Stimulated activated naive B cell treated with anti-CD40 and anti-IgM and Interleukin-4, amounts not matched to agents 10 μg/mL and 1 μg/mL and 100 μg/mL, for 72 hours (primary cell): ENCODE data around the gene IFT81.
"Not testable (repeated sequence)": the region's sequence is repeated elsewhere in the genome, so short reads cannot be mapped to it uniquely, and the experiment has no call there.

Experiments
- ATAC-seq, 2 donors: fragments of 150-1000 bp; cut with Tn5 transposase; replicated peaks; 2 replicates each; pipeline ENCODE4 v1.10.0; 2021; ENCODE audit warnings: moderate library complexity in 1 of 2
- DNase-seq: peaks from one replicate; pipeline ENCODE4 v3.0.0; 2021
- H3K27ac Mint-ChIP-seq: one replicate; pipeline ENCODE4 v1.8.0; 2022; ENCODE audit warnings: mild to moderate bottlenecking, mixed read lengths
- H3K27me3 Mint-ChIP-seq, 2 donors: one replicate each; pipeline ENCODE4 v1.8.0; 2022; ENCODE audit warnings: mixed read lengths in 2 of 2
- H3K36me3 Mint-ChIP-seq, 2 donors: one replicate each; pipeline ENCODE4 v1.8.0; 2022; ENCODE audit warnings: mixed read lengths in 2 of 2, mild to moderate bottlenecking in 1 of 2
- H3K4me1 Mint-ChIP-seq, 2 donors: one replicate each; pipeline ENCODE4 v1.8.0; 2022; ENCODE audit warnings: mixed read lengths in 2 of 2, mild to moderate bottlenecking in 1 of 2
- H3K4me3 Mint-ChIP-seq, 2 donors: one replicate each; pipeline ENCODE4 v1.8.0; 2022; ENCODE audit warnings: mild to moderate bottlenecking in 2 of 2, mixed read lengths in 2 of 2, moderate library complexity in 1 of 2
- H3K9me3 Mint-ChIP-seq, 2 donors: one replicate each; pipeline ENCODE4 v1.8.0; 2022; ENCODE audit warnings: mixed read lengths in 2 of 2, mild to moderate bottlenecking in 1 of 2

Gene IFT81

GRCh38 chr12:110245369-110245772, 121.2 kb downstream of the IFT81 start:
- Mint-ChIP-seq H3K4me1 (peaks cover 5 to 6% of the 10 kb centered on the region in 2 donors), H3K9me3 (no peaks in the 10 kb centered on the region), H3K27ac (no peak overlapping the region), H3K36me3 (no peaks in the 10 kb centered on the region), H3K4me3 (no peak overlapping the region), H3K27me3 (no peaks in the 10 kb centered on the region)
- DNase-seq: peak; percentile 7
- ATAC-seq: peak; percentile 88 to 94

GRCh38 chr12:110246636-110247339, 122.6 kb downstream of the IFT81 start:
- H3K27ac Mint-ChIP-seq: no peak overlapping the region
- no peak overlapping the region for H3K4me3 Mint-ChIP-seq
- peaks cover 5 to 6% of the 10 kb centered on the region in 2 donors for H3K4me1 Mint-ChIP-seq

GRCh38 chr12:110247340-110248095, 123.4 kb downstream of the IFT81 start:
- ATAC-seq (no peak), DNase-seq (no peak)
- H3K4me3 Mint-ChIP-seq: no peak overlapping the region
- H3K9me3 Mint-ChIP-seq: no peaks in the 10 kb centered on the region
- no peak overlapping the region for H3K27ac Mint-ChIP-seq
- H3K36me3 Mint-ChIP-seq: no peaks in the 10 kb centered on the region
- peaks cover 5 to 6% of the 10 kb centered on the region in 2 donors for H3K4me1 Mint-ChIP-seq
- no peaks in the 10 kb centered on the region for H3K27me3 Mint-ChIP-seq

More at GRCh38 chr12:110246636-110247339, 122.6 kb downstream of the IFT81 start:
- DNase-seq (no peak), ATAC-seq (no peak)
- Mint-ChIP-seq H3K36me3 (no peaks in the 10 kb centered on the region), H3K27me3 (no peaks in the 10 kb centered on the region), H3K9me3 (no peaks in the 10 kb centered on the region)

- no peaks in the 10 kb centered on the region for H3K27me3 Mint-ChIP-seq
- H3K4me1 Mint-ChIP-seq: peaks cover 5 to 6% of the 10 kb centered on the region in 2 donors
- H3K9me3 Mint-ChIP-seq: no peaks in the 10 kb centered on the region
- H3K4me3 Mint-ChIP-seq: no peak overlapping the region
- ATAC-seq (no peak), DNase-seq (no peak)
- no peaks in the 10 kb centered on the region for H3K36me3 Mint-ChIP-seq
- H3K27ac Mint-ChIP-seq: no peak overlapping the region
These were observed 123.9 kb downstream of the IFT81 start for GRCh38 chr12:110248096-110248447.

- no peaks in the 10 kb centered on the region for H3K9me3 Mint-ChIP-seq
- H3K4me3 Mint-ChIP-seq: no peak overlapping the region
- ATAC-seq: no peak
- H3K27me3 Mint-ChIP-seq: no peaks in the 10 kb centered on the region
- peaks cover 5 to 6% of the 10 kb centered on the region in 2 donors for H3K4me1 Mint-ChIP-seq
- DNase-seq: no peak
- H3K27ac Mint-ChIP-seq: peak overlapping the region; percentile 54
- H3K36me3 Mint-ChIP-seq: no peaks in the 10 kb centered on the region
These were observed 124.9 kb downstream of the IFT81 start for GRCh38 chr12:110249105-110249504.

- H3K4me3 Mint-ChIP-seq: no peak overlapping the region
- H3K9me3 Mint-ChIP-seq: no peaks in the 10 kb centered on the region
- no peak overlapping the region for H3K27ac Mint-ChIP-seq
- no peak for DNase-seq
- no peaks in the 10 kb centered on the region for H3K36me3 Mint-ChIP-seq
- peaks cover 5 to 6% of the 10 kb centered on the region in 2 donors for H3K4me1 Mint-ChIP-seq
- no peak for ATAC-seq
- no peaks in the 10 kb centered on the region for H3K27me3 Mint-ChIP-seq
These were observed 125.6 kb downstream of the IFT81 start for GRCh38 chr12:110249716-110250225.

- Mint-ChIP-seq H3K27me3 (no peaks in the 10 kb centered on the region), H3K4me1 (no peaks in the 10 kb centered on the region), H3K36me3 (no peaks in the 10 kb centered on the region), H3K4me3 (no peak overlapping the region), H3K27ac (no peak overlapping the region), H3K9me3 (no peaks in the 10 kb centered on the region)
- ATAC-seq: no peak
- DNase-seq: no peak
These were observed 127.2 kb downstream of the IFT81 start for GRCh38 chr12:110251381-110251780.

GRCh38 chr12:110252716-110253115, 128.6 kb downstream of the IFT81 start:
- Mint-ChIP-seq H3K4me3 (no peak overlapping the region), H3K4me1 (no peaks in the 10 kb centered on the region), H3K36me3 (no peaks in the 10 kb centered on the region), H3K27me3 (no peaks in the 10 kb centered on the region), H3K9me3 (no peaks in the 10 kb centered on the region), H3K27ac (no peak overlapping the region)
- DNase-seq: no peak
- no peak for ATAC-seq

GRCh38 chr12:110253176-110253575, 129.0 kb downstream of the IFT81 start:
- Mint-ChIP-seq H3K4me1 (no peaks in the 10 kb centered on the region), H3K27ac (no peak overlapping the region), H3K4me3 (no peak overlapping the region)

GRCh38 chr12:110254971-110255540, 130.9 kb downstream of the IFT81 start:
- Mint-ChIP-seq H3K4me1 (no peaks in the 10 kb centered on the region), H3K27me3 (no peaks in the 10 kb centered on the region), H3K27ac (no peak overlapping the region), H3K9me3 (no peaks in the 10 kb centered on the region), H3K36me3 (no peaks in the 10 kb centered on the region), H3K4me3 (no peak overlapping the region)
- ATAC-seq: no peak
- no peak for DNase-seq

More at GRCh38 chr12:110253176-110253575, 129.0 kb downstream of the IFT81 start:
- DNase-seq (no peak), ATAC-seq (no peak)
- no peaks in the 10 kb centered on the region for H3K27me3 Mint-ChIP-seq
- H3K36me3 Mint-ChIP-seq: no peaks in the 10 kb centered on the region
- H3K9me3 Mint-ChIP-seq: no peaks in the 10 kb centered on the region

- not testable (repeated sequence) for H3K27me3 Mint-ChIP-seq, H3K36me3 Mint-ChIP-seq, H3K27ac Mint-ChIP-seq, H3K9me3 Mint-ChIP-seq, DNase-seq, H3K4me1 Mint-ChIP-seq, ATAC-seq, H3K4me3 Mint-ChIP-seq
These were observed 131.8 kb downstream of the IFT81 start for GRCh38 chr12:110255890-110256456.

GRCh38 chr12:110256780-110257431, 132.7 kb downstream of the IFT81 start:
- Mint-ChIP-seq H3K27ac (no peak overlapping the region), H3K27me3 (no peaks in the 10 kb centered on the region), H3K9me3 (no peaks in the 10 kb centered on the region), H3K36me3 (no peaks in the 10 kb centered on the region), H3K4me3 (no peak overlapping the region), H3K4me1 (no peaks in the 10 kb centered on the region)
- ATAC-seq (no peak), DNase-seq (no peak)

GRCh38 chr12:110258466-110258865, 134.3 kb downstream of the IFT81 start:
- H3K9me3 Mint-ChIP-seq: no peaks in the 10 kb centered on the region
- no peaks in the 10 kb centered on the region for H3K36me3 Mint-ChIP-seq
- H3K4me1 Mint-ChIP-seq: no peaks in the 10 kb centered on the region
- no peak for ATAC-seq
- H3K27ac Mint-ChIP-seq: no peak overlapping the region
- DNase-seq: no peak
- H3K4me3 Mint-ChIP-seq: no peak overlapping the region
- H3K27me3 Mint-ChIP-seq: no peaks in the 10 kb centered on the region
